NCI-H748 treated with DMSO at 0.1 percent for 48 hours (cell line): Measurements from ENCODE around the gene TMF1.

Experiments
- DNase-seq: peaks from one replicate; lab custom pipeline; 2025; lab: John Stamatoyannopoulos, UW

TMF1 gene

DNA sequence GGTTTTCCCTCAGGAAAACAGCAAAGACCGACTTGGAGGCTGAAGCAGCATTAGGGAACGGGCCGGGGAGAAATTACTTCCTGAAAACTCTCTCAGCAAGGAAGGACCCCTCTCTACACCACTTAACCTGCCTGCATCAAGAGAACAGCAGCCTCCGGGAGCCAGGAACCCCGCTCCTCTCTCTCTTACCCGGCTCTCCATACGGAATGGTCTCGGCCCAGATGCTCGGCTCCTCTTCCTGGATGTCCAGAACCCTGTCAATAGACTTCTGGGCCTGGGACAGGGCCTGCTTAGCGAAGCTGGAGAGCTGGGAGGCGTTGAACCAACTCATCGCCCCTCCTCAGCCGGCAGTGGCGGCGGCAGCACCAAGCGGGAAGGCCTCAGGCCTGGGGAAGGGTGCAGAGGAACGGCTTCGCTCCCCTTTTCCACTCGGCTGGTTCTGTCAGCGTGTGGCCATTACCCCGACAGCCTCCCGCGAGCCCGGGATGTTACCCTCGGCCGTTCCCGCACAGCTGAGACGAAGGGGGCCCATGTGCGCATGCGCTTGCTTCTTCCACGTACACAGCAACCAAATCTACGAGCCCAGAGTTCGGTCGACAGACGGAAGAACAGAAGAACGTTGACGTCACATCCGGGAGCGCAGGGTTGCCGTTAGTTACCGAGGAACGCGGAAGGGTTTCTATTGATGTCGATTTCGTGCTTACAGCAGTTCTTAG is at the start of gene TMF1:
TSS of gene TMF1 (minus strand) at position 578 of the 716 bp plus-strand sequence. CDS start at position 331, 247 bp downstream.
- no peak for DNase-seq

DNA sequence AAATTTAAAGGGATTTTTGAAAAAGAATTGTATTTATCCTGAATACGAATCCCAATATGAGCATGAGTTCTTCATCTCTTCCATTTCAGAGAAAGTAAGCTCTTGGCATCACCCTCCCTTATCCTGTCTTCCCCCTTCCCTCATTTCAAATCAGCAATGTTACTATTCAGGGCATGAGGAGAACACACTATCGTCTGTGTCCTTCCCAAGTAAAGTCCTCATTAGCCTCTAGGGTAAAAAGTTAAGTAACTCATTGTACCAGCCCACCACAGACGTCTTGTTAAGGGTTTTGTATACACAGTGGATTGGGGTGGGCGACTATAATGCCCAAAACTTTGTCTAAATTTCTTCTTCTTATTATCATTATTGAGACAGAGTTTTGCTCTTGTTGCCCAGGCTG is 47.4 kb upstream of the TMF1 start:
- DNase-seq = no peak

DNA sequence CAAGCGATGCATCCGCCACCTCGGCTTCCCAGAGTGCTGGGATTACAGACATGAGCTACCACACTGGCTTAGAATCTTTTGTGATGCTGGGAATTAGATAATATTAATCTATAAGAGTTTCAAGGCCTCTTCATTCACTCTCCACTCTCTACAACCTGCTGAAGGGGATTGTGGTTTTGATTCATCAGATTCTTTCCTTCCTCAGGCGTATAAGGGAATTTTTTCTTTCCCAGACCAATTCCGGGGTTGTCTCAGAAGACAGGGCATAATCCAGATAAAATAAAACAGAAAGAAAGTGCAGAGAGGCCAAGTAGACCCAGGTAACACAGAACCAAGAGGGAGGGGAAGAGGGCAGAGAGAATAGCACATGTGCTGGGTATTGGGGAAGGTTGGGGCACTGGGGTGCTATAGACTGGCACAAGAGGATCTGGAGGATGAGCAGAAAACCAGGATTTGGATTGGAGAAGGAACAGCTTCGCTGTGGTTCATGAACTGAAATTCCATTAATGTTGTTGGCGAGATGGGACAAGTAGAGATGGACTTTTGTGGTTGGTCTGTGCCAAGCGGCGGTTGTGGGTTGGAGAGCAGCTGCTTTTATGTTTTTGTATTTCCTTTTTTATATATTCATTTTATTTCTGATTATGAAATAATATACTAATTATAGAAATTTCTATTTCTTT is 45.4 kb upstream of the TMF1 start:
- DNase-seq = no peak

- no peak for DNase-seq
Observed at GRCh38 chr3:69096299-69096698, 44.2 kb upstream of the TMF1 start.

DNA sequence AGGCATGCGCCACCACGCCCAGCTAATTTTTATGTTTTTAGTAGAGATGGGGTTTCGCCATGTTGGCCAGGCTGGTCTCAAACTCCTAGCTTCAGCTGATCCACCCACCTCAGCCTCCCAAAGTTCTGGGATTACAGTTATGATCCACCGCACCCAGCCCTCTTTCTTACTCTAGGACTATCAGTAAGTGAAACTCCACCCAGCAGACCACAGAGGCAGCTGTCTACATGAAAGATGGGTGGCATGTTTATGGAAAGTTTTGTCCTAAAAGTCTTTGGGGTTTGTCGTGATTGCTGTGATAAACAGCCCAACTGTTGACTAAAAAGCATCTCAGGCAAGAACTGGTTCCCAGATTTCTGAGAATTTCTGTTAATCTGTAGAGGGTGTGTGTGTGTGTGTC is 43.5 kb upstream of the TMF1 start:
- no peak for DNase-seq

DNA sequence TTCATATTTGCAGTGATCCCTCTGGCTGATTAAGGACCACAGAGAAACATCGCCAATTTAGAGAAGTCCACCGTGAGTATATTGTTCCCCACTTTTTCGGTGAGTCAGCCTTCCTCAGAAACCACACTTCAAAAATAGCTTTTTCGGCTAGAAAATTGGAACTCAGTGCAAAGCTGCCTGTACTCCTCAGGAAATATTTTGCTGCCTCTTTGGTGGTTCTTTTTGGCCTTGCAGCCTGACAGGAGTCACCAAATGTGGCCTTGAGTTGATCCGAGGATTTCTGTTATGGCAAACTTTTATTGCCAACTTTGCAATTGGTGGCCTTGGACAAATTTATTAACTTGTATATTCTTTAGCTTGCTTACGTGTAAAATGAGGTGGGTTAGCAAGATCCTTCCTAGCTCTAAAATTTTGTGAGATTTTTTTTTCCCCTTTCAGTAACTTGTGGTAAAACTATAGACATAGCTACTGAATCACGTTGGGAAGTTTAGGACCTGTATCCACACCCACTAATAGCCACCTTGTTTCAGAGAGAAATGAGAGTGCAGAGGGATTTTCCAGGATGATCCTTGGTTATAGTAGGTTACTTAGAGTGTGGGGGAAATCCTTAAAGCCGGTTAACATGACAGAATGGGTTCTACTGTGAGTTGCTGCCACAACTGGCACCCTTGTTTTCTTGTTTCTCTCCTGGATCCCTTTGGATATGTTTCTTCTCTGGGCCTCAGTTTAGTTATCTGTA is 42.5 kb upstream of the TMF1 start:
- no peak for DNase-seq

- DNase-seq = no peak
Observed at GRCh38 chr3:69092030-69092516, 39.9 kb upstream of the TMF1 start.

DNA sequence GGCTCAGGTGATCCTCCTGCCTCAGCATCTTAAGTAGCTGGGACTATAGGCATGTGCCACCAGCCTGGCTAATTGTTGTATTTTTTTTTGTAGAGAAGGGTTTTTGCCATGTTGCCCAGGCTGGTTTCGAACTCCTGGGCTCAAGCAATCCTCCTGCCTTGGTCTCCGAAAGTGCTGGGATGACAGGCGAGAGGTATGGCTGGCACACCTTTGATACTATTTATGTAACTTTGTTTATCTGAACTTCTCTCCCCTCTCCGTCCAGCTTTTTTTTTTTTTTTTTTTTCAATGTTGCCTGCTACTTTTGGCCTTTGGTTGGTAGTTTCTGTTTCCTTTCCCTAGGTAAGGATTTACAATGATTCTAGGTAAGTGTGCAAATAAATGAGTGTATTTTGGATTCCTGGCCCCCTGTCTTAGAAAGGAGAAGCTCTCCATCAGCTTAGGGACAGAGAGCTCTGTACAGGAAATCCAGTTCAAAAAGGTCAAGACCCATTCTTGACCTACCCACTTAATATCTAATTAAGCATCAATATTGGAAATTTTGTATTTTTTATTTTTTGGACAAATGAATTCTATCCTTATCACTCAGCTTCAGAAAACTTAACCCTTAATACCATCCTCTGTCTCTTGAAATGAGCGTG is 39.4 kb upstream of the TMF1 start:
- no peak for DNase-seq

DNA sequence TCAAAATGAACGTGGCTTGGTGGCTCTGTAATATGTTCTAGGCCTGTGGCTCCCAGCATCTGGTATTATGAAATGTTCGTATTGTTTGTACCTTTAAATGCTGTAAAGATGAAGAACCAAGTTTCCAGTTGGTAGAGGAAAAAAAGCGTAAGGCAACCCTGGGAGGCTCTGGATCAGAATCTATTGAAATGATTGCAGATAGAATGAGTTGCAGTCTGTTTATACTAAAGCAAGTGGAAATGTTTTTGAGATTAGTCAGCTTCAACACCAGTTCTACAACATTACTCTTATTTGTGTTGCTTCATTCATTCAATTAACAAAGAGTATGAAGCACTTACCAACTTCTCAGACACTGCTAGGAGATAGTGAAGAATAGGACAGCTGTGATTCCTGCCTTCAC is 37.9 kb upstream of the TMF1 start:
- no peak for DNase-seq

- DNase-seq = no peak
Observed at GRCh38 chr3:69088063-69088462, 35.9 kb upstream of the TMF1 start.

- DNase-seq = no peak
Observed at GRCh38 chr3:69087030-69087791, 35.1 kb upstream of the TMF1 start.

- peak; percentile 25 for DNase-seq
Observed at GRCh38 chr3:69085833-69086722, 33.9 kb upstream of the TMF1 start.

DNA sequence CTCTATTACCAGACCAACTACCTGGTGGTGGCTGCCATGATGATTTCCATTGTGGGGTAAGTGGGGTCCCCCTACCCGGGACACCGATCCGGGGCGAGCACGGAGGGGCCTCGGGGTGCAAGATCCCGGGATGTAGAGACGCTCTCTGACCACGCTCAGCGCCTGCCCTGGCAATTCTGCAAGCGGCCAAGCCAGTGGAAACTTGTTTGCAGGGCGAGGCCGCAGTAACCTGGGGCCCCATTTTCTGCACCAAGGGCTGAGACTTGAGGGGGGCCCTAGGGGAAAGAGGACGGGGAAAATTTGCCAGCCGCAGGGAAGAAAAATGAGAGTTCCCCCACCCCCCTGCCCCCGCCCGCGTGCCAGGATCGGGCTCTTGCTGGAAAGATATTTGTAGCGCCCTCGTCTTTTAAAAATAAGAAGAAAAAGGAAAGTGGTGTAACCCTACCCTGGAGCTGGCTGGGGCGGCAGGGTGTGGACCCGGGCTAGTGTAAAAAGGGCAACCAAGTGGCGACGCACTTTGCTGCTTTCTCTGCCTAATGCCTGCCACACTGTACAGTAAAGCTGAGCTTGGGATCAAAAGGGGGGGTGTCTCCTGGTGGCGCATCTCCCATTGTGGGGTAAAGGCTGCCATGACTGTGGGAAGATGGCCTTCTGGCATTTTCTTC is 33.2 kb upstream of the TMF1 start:
- DNase-seq = no peak

DNA sequence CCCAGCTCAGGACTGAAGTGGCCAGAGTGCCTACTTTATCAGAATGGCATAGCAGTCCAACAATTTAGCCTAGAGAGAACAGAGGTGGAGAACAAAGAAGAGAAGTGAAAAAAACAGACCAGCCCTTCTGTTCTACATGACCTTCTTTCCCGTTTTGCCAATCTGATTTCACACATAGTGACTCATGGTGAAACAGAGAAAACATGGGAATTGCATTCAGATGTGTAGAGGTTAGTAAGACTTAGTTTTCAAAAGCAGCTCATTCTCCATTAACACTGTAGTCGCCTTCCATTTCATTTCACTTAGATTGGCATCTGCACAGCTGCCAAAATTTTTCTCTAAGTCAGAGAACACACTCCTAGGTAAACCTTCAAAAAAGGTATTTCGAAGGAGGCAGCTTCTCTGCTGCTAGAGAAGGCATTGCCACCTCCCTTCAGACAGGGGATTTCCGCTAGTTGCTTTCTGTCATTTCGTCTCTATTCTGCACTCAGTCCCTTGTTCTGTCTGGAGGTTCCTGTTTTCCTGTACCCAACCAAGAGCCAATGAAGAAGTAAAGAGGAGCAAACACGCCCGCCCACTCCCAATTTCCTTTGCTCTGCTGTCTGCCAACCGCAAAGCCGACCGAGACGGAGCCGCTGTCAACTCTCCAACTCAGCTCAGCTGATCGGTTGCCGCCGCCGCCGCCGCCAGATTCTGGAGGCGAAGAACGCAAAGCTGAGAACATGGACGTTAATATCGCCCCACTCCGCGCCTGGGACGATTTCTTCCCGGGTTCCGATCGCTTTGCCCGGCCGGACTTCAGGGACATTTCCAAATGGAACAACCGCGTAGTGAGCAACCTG is 32.4 kb upstream of the TMF1 start, which contains the start of gene ARL6IP5:
TSS of gene ARL6IP5 (plus strand) at position 612 of the 842 bp plus-strand sequence. CDS start at position 723, 111 bp downstream.
- peak; percentile 86 for DNase-seq

- DNase-seq = no peak
Observed at GRCh38 chr3:69082805-69083204, 30.7 kb upstream of the TMF1 start.

DNA sequence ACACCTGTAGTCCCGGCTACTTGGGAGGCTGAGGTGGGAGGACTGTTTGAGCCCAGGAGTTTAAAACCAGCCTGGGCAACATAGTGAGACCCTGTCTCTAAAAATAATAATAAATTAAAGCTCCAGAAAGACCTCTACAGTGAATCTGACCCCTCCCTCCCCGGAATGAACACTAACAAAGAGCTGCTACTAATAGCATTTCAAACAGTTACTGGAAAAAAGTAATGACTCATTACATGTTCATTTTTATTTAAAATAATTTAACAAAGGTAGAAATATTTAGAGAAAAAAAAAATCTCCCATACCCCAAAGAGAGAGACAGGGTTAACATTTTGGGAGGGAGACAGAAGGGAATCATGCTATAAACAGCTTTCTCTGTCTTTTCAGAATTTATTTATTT is 30.2 kb upstream of the TMF1 start:
- no peak for DNase-seq

DNA sequence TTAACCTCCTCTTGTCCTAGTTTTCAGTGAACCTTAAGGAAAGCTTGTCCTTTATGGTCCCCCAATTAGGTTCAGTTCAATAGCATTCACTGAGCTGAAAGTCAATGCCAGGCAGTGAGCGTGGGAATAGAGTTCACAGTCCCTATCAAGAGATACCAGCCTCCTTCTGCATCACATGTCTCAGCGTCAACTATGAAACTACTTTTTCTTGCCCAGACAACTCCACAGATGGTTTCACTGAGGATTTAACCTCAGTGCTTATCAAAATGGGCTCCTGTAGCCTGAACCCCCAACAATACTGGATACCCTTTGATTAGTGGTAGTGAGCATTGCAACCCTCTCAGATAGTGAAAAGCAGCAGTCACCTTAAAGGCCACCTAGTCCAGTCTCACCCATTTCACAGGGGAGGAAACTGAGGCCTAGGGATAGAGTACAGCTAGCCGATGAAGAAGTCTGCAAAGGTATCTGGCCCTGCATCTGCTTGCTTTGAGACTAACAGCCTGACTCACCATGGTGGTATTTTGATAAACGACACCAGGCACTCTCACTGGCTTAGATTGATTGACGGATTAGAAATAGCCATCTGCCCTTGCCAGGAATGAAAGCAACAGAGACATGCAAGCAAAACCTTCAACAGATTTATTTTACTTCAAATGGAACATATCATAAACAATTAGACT is 29.6 kb upstream of the TMF1 start:
- no peak for DNase-seq

GRCh38 chr3:69080233-69080920 is 28.2 kb upstream of the TMF1 start, which contains the start of gene UBA3:
Gene UBA3 (minus strand): TSS chr3:69080365. CDS start chr3:69080353, 12 bp downstream.
- peak; percentile 64 for DNase-seq
